IMR-90 (cell line): ENCODE results near the gene SDHAF4. TPM values are rescaled to one million over a fixed set of nuclear protein-coding genes. Genes with fewer than 3 reads are reported as not detected.

Experiments used
- ATAC-seq: fragments of 200-7000 bp; cut with Tn5 transposase; 2 replicates; pipeline ENCODE4 v1.9.1; 2020; ENCODE audit warnings: low read depth, mild to moderate bottlenecking, moderate library complexity
- BruUV-seq: library from RNA; stranded (reverse); fragments of 400-500 nt; replicated peaks from 2 replicates; lab custom pipeline; 2021; lab: Mats Ljungman, UMichigan
- CTCF ChIA-PET: fragments of 300-600 bp; formaldehyde crosslinking; extraction: SDS; loops from one replicate; lab custom pipeline; 2021; ENCODE audit warnings: antibody characterized with exemption; lab: Yijun Ruan, JAX
- POLR2A ChIA-PET: fragments of 300-600 bp; sonication (Branson Sonifier 250); formaldehyde crosslinking; loops from one replicate; lab custom pipeline; 2022; ENCODE audit warnings: antibody characterized with exemption; ENCODE audit not compliant: unreplicated experiment; lab: Charles Lee
- DNase-seq: peaks from one replicate; pipeline ENCODE4 v3.0.0; 2013
- H2AFZ ChIP-seq: replicated peaks from 2 replicates; pipeline ENCODE3; 2013; ENCODE audit warnings: low read length, mild to moderate bottlenecking; ENCODE audit not compliant: poor library complexity
- H2AK5ac ChIP-seq: 2 replicates; pipeline ENCODE4 v1.6.1; 2013; ENCODE audit warnings: low read depth, low read length, inconsistent platforms
- H2AK9ac ChIP-seq: replicated peaks from 2 replicates; pipeline ENCODE3; 2013; ENCODE audit warnings: mild to moderate bottlenecking, low read depth, low read length, moderate library complexity; ENCODE audit not compliant: poor library complexity
- H2BK120ac ChIP-seq: 2 replicates; pipeline ENCODE4 v1.6.1; 2013; ENCODE audit warnings: low read depth, low read length, inconsistent platforms
- H2BK15ac ChIP-seq: 3 replicates; pipeline ENCODE4 v1.6.1; 2013; ENCODE audit warnings: low read depth, low read length, inconsistent platforms
- H2BK20ac ChIP-seq: 2 replicates; pipeline ENCODE4 v1.6.1; 2013; ENCODE audit warnings: low read depth, mild to moderate bottlenecking, inconsistent platforms, low read length, moderate library complexity
- H2BK5ac ChIP-seq: 2 replicates; pipeline ENCODE4 v1.6.1; 2013; ENCODE audit warnings: mild to moderate bottlenecking, low read depth, low read length, inconsistent platforms; ENCODE audit not compliant: poor library complexity, severe bottlenecking
- H3K14ac ChIP-seq: replicated peaks from 2 replicates; pipeline ENCODE4 v1.6.1; 2013; ENCODE audit warnings: low read depth, low read length, inconsistent platforms
- H3K18ac ChIP-seq: 2 replicates; pipeline ENCODE4 v1.6.1; 2013; ENCODE audit warnings: low read depth, low read length, control low read depth
- H3K23ac ChIP-seq: 2 replicates; pipeline ENCODE4 v1.6.1; 2013; ENCODE audit warnings: low read depth, low read length, inconsistent platforms
- H3K27ac ChIP-seq: 2 replicates; pipeline ENCODE4 v1.5.1; 2013; ENCODE audit warnings: mild to moderate bottlenecking, control low read depth, low read length; ENCODE audit not compliant: insufficient read depth
- H3K27me3 ChIP-seq: 2 replicates; pipeline ENCODE4 v1.6.1; 2013; ENCODE audit warnings: low read length; ENCODE audit not compliant: control insufficient read depth, insufficient read depth
- H3K36me3 ChIP-seq: 2 replicates; pipeline ENCODE4 v1.6.1; 2013; ENCODE audit warnings: low read length, mixed read lengths; ENCODE audit not compliant: control insufficient read depth, insufficient read depth
- H3K4ac ChIP-seq: 2 replicates; pipeline ENCODE4 v1.6.1; 2013; ENCODE audit warnings: low read depth, low read length, inconsistent platforms
- H3K4me1 ChIP-seq: 2 replicates; pipeline ENCODE4 v1.6.1; 2013; ENCODE audit warnings: low read length, mixed read lengths; ENCODE audit not compliant: control insufficient read depth, insufficient read depth
- H3K4me2 ChIP-seq: 2 replicates; pipeline ENCODE4 v1.6.1; 2013; ENCODE audit warnings: low read depth, mild to moderate bottlenecking, control low read depth, low read length, moderate library complexity
- H3K4me3 ChIP-seq: 2 replicates; pipeline ENCODE4 v1.5.1; 2013; ENCODE audit warnings: low read depth, mild to moderate bottlenecking, control low read depth, low read length, moderate library complexity; ENCODE audit not compliant: insufficient read depth
- H3K56ac ChIP-seq: 2 replicates; pipeline ENCODE4 v1.6.1; 2013; ENCODE audit warnings: low read length, inconsistent platforms; ENCODE audit not compliant: insufficient read depth; ENCODE audit errors: extremely low read depth
- H3K79me1 ChIP-seq, 2 experiments: 2 replicates each; pipeline ENCODE4 v1.6.1; 2013; ENCODE audit warnings: low read length in 2 of 2, inconsistent platforms in 1 of 2, low read depth in 1 of 2
- H3K9ac ChIP-seq: 2 replicates; pipeline ENCODE4 v1.6.1; 2013; ENCODE audit warnings: low read depth, low read length, control low read depth
- H3K9me1 ChIP-seq: 2 replicates; pipeline ENCODE4 v1.6.1; 2013; ENCODE audit warnings: low read length, inconsistent platforms; ENCODE audit not compliant: insufficient read depth
- H3K9me3 ChIP-seq: 2 replicates; pipeline ENCODE4 v1.6.1; 2013; ENCODE audit warnings: low read length; ENCODE audit not compliant: control insufficient read depth, insufficient read depth
- H4K20me1 ChIP-seq: 2 replicates; pipeline ENCODE4 v1.6.1; 2013; ENCODE audit warnings: low read length, inconsistent platforms; ENCODE audit not compliant: insufficient read depth
- H4K5ac ChIP-seq: 2 replicates; pipeline ENCODE4 v1.6.1; 2013; ENCODE audit warnings: mild to moderate bottlenecking, low read depth, low read length, control low read depth
- H4K8ac ChIP-seq, 2 experiments: 2 replicates each; pipeline ENCODE4 v1.6.1; 2013; ENCODE audit warnings: low read depth in 2 of 2, low read length in 2 of 2, control low read depth in 1 of 2, inconsistent platforms in 1 of 2
- H4K91ac ChIP-seq: 2 replicates; pipeline ENCODE4 v1.6.1; 2013; ENCODE audit warnings: low read depth, low read length, inconsistent platforms; ENCODE audit not compliant: insufficient read depth
- CHD1 ChIP-seq: IDR thresholded peaks from 2 replicates; pipeline ENCODE4 v1.6.1; 2012; ENCODE audit warnings: low read depth, low read length, improper control_type of control experiment
- ELK1 ChIP-seq: fragments of 150-350 bp; IDR thresholded peaks from 2 replicates; pipeline ENCODE4 v1.6.1; 2016; ENCODE audit warnings: low read depth, mild to moderate bottlenecking, low read length, moderate library complexity, borderline replicate concordance
- MAFK ChIP-seq: IDR thresholded peaks from 2 replicates; pipeline ENCODE4 v1.6.1; 2012; ENCODE audit warnings: low read depth, low read length, improper control_type of control experiment
- WGBS, 2 experiments: methylation state at CpG; one replicate each; pipeline versions ENCODE4 v1.1.5 to v1.1.7; 2013; ENCODE audit warnings: missing lambda C conversion rate in 2 of 2; ENCODE audit not compliant: insufficient read length in 1 of 2; ENCODE audit errors: extremely low coverage in 2 of 2; 5-methylcytosine and 5-hydroxymethylcytosine counted together
- dilution Hi-C: fragments of 300-500 bp; cut with HindIII; formaldehyde crosslinking; loops from one replicate; pipeline ENCODE4 v1.14.3; 2018; ENCODE audit warnings: low sequenced_read_pairs; ENCODE audit not compliant: unreplicated experiment
- in situ Hi-C: fragments of 300-500 bp; cut with MboI; formaldehyde crosslinking; loops from 3 replicates; pipeline ENCODE4 v1.14.3; 2019; ENCODE audit warnings: low sequenced_read_pairs, inconsistent platforms, mixed read lengths
- intact Hi-C: fragments of 100-400 bp; cut with micrococcal nuclease; formaldehyde crosslinking; loops from 2 replicates; pipeline ENCODE4 v1.10.0; 2022
- polyA plus RNA-seq, 3 experiments: library from polyadenylated mRNA; depleted of rRNA; stranded (reverse); fragments of >200 nt; gene quantifications; 2 replicates each; pipeline ENCODE4 v1.2.3, GENCODE V29; 2012; ENCODE audit warnings: low replicate concordance in 1 of 3
- total RNA-seq: library from RNA; depleted of rRNA; stranded (reverse); fragments of >200 nt; gene quantifications from 2 replicates; pipeline ENCODE4 v1.2.3, GENCODE V29; 2012

The SDHAF4 gene
- total and polyA plus RNA-seq, 2 of the 4 experiments (the other 2 are of a cell fraction) = 1.6 to 4.4 TPM

GRCh38 chr6:70530023-70530422 lies 36.7 kb upstream of the SDHAF4 start:
- ChIA-PET CTCF (no interaction called here), POLR2A (no interaction called here)
- in situ Hi-C loops (no loop called here), dilution Hi-C loops (no loop called here), intact Hi-C loops (loop anchor here (10.0 kb wide), 1 partner anchor 265 kb away; no protein-coding TSS in a partner anchor)
- H2AFZ ChIP-seq = no peak overlapping the region
- no peak overlapping the region for H3K4me2 ChIP-seq
- no peak overlapping the region for H2BK120ac ChIP-seq
- no peaks in the 10 kb centered on the region for H3K9me3 ChIP-seq
- no peak overlapping the region for H2BK5ac ChIP-seq
- H2BK20ac ChIP-seq = no peak overlapping the region
- H3K79me1 ChIP-seq = no peaks in the 10 kb centered on the region
- H3K4ac ChIP-seq = no peak overlapping the region
- H3K9me1 ChIP-seq = no peaks in the 10 kb centered on the region
- no peak overlapping the region for H2BK15ac ChIP-seq
- no peak for ATAC-seq
- no CpG with 5 or more reads among the region's 2 CpGs for WGBS, 2 experiments
- no peak overlapping the region for H2AK5ac ChIP-seq
- no peak overlapping the region for H3K23ac ChIP-seq
- no peaks in the 10 kb centered on the region for H3K4me1 ChIP-seq
- TF ChIP-seq CHD1 (no peak), MAFK (peak; percentile 56), ELK1 (no peak)
- no peak overlapping the region for H3K27ac ChIP-seq
- no peak overlapping the region for H4K91ac ChIP-seq
- H3K36me3 ChIP-seq = 0 out of 2 replicates have a peak, but pooled peaks cover under 1% of the 10 kb centered on the region
- no peak overlapping the region for H3K4me3 ChIP-seq
- no peaks in the 10 kb centered on the region for H3K27me3 ChIP-seq
- H2AK9ac ChIP-seq = no peak overlapping the region
- DNase-seq = no peak
- H4K5ac ChIP-seq = no peak overlapping the region
- no peak overlapping the region for H4K8ac ChIP-seq
- H3K18ac ChIP-seq = no peak overlapping the region
- H3K9ac ChIP-seq = no peak overlapping the region
- BruUV-seq = no TSS peak
- no peak overlapping the region for H3K14ac ChIP-seq
- no peaks in the 10 kb centered on the region for H4K20me1 ChIP-seq
- no peak overlapping the region for H3K56ac ChIP-seq
